GM10847 (cell line): ENCODE data around the gene PLEKHA7.

Experiments used
- POLR2A ChIP-seq: IDR thresholded peaks from 2 replicates; pipeline ENCODE4 v1.6.1; 2011; ENCODE audit not compliant: insufficient read length; ENCODE audit errors: extremely low read depth

The PLEKHA7 gene

DNA sequence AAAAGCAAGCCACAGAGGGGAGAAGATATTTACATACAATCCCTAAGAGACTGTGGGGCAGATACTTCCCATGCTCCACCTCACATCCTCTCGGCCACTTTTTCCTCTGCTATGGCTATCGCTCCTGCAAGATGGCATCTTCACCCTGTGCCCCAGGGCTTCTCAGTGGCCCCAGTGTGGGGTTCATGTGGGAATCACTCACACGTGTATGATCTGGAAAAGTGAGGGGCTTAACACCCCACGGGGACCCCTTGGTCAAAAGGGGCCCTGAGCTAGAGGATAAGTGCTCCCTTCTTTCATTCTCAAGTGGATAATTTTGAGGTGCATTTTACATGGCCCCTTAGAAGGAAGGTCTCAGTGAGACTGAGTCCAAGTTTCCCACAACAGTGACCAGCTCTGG lies 247.1 kb downstream of the PLEKHA7 start:
- TF ChIP-seq POLR2A = no peak

DNA sequence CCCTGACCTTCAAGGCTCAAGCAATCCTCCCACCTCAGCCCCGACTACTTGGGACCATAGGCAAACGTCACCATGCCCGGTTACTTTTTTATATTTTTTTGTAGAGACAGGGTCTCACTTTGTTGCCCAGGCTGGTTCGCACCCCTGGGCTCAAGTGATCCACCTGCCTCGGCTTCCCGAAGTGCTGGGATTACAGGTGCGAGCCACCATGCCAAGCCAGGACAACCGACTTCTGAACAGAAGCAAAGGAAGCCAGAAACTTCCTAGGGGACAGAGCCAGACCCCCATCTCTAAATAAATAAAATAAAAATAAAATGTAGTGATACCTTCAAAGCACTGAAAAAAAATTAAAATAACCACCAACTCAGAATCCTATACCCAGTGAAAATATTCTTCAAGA lies 249.3 kb downstream of the PLEKHA7 start:
- TF ChIP-seq POLR2A = no peak

GRCh38 chr11:16763746-16764145 lies 250.5 kb downstream of the PLEKHA7 start:
- no peak for TF ChIP-seq POLR2A

DNA sequence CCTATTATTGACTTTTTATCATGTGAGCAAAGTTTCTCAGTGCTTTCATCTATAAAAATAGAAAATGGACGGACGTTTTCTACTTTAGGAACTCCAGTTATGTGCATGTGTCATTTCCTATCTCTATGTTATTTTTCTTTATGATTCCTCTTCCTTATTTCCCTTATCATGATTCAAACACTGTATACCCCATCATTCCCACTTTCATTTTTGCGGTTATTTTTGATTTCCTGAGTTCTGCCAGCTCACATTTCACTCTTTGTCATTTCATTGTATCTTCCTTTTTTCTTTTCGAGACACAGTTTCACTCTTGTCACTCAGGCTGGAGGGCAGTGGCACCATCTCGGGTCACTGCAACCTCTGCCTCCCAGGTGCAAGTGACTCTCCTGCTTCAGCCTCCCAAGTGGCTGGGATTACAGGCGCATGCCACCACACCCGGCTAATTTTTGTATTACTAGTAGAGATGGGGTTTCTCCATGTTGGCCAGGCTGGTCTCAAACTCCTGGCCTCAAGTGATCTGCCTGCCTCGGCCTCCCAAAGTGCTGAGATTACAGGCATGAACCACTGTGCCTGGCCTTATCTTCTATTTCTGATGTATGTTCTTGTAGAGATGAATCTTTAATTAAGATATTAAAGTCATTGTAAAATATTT lies 254.2 kb downstream of the PLEKHA7 start:
- TF ChIP-seq POLR2A = no peak

DNA sequence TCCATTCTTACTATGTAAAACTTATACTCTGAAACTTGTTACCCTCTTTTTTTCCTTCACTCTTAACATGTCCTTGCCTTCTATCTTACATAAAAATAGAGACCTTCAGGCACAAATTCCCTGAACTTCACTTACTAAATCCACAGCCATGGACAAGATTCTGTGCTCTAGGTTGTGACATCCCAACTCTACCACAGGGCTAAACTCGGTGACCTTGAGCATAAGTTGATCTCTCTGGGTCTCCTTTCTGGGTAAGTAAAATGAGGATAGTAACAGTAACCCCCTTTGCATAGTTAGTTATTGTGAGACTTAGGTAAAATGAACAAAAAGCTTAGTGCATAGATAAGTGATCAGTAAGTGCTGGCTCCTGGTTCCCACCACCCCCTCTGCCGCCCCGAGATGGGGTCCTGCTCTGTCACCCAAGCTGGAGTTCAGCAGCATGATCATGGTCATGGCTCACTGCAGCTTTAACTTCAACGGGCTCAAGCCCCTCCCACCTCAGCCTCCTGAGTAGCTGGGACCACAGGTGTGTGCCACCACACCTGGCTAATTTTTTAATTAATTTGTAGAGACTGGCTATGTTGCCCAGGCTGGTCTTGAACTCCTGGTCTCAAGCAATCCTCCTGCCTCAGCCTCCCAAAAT lies 255.7 kb downstream of the PLEKHA7 start:
- no peak for TF ChIP-seq POLR2A

DNA sequence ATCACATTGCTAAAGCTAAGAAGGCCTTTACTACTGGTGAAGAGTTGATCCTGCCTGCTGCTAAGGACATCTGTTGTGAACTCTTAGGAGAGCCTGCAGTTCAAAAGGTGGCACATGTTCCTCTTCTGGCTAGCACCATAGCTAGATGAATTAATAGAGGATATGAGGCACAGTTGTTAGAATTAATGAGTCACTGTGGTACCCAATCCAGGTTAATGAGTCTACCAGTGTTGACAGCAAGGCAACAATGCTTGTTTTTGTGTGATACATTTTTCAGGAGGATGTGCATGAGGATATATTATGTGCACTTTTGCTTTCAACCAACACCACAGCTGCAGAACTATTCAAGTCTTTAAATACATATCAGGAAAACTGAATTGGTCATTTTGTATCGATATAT lies 263.8 kb downstream of the PLEKHA7 start:
- no peak for TF ChIP-seq POLR2A

DNA sequence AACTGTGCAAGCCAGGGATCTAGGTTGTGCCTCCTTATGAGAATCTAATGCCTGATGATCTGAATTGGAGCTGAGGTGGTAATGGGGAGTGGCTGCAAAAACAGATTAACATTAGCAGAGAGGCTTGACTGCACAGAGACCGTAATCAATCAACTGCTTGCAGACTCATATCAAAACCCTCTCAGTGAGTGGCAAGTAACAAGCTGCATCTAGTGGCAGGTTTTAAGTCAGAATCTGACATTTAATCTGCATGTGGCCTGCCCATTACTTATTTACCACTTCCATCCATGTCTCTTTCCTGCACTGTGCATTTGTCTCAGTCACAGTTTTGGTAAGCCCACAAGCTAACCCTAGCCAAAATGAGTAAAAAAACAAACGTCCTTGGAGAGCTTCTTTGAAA lies 264.5 kb downstream of the PLEKHA7 start:
- no peak for TF ChIP-seq POLR2A

- no peak for TF ChIP-seq POLR2A
Observed at GRCh38 chr11:16749092-16749491, 265.1 kb downstream of the PLEKHA7 start.

DNA sequence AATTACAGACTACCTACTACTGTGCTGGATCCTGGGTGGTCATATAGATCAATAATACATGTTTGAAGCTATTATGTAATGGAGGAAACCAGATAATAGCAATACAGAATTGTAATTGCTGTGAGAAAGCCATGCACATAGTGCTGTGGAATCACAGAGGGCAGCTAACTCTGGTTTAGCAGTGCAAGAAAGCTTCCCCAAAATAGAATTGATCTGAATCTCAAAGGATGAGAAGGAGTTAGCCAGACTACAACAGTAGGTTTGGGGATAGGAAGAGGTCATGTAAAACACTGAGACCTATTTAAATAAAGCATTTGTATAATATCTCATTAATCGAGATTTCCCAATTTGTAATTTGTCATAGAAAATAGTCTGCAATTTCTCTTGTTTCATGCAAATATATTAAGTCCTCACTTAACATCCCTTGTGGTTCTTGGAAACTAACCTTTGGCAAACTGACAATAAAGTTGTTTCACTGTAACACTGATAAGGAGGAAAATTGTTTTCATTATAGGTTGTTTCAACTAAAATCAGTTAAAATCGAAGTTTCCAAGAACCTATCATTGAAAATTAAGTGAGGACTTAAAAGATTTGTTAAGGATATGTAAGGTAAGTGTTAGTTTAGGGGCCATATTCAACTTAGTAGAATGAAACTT lies 268.1 kb downstream of the PLEKHA7 start:
- TF ChIP-seq POLR2A = no peak

DNA sequence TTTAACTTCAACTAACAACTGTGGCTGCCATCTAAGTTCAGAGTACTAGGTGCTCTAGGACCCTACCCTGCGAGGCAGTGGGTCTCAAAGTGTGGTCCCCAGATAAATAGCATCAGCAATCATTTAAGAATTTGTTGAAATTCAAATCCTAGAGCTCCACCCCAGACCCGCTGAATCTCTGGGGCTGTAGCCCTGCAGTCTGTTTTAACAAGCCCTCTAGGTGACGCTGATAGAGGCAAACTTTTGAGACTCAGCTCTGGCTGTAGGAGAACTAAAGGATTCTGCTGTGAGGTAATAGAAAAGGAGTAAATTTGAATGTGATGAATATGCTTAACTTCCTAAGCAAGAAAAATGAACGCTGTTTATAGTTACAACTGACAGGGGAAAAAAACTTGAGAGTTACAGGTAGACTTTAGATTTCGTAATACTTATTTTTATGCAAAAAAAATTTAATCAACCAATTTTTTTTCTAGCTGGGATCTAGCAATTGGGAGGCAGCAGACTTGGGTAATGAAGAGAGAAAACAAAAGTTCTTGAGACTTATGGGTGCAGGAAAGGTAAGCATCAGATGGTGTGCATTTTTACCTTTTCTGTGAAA lies 270.0 kb downstream of the PLEKHA7 start:
- TF ChIP-seq POLR2A = no peak

- no peak for TF ChIP-seq POLR2A
Observed at GRCh38 chr11:16743478-16743877, 270.7 kb downstream of the PLEKHA7 start.

- no peak for TF ChIP-seq POLR2A
Observed at GRCh38 chr11:16741473-16741872, 272.7 kb downstream of the PLEKHA7 start.

DNA sequence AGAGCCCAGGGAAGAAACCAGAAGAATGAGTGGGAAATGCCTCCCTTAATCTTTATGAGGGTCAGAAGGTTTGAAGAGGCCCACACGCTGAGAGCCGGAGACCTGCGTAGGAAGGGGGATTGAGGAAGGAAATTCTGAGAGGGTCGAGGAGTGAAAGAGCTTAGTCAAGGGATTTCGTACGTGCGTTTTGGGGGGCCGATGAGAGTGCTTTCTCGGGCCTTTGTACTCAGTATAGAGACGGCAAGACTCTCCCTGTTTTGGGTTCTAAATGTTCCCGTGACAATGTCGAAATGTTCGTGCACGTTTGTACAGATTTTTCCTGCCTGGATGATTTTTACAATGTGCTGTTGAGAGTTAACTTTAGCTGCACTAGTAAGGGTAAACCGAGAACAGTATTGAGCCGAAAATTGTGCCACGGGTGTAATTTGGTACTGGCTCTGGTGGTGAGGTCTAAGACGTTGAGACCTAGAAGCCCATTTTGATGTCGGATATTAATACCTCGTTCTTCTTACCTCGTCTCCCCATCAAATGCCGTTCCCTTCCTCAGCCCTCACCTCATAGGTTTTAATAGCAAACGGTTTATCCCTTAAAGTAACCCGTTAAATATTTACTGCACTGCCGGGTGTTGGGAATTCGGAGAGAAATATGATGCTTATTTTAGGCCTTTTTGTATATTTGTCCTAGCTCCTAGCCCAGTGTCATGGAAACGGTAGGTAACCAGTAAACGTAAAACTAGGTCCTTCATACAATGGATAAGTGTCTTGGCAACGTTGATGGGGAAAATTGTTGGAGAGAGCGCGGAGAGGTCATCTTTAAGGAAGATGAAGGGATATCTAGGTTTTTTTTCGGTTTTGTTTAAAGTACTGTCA lies 275.0 kb downstream of the PLEKHA7 start:
- no peak for TF ChIP-seq POLR2A

DNA sequence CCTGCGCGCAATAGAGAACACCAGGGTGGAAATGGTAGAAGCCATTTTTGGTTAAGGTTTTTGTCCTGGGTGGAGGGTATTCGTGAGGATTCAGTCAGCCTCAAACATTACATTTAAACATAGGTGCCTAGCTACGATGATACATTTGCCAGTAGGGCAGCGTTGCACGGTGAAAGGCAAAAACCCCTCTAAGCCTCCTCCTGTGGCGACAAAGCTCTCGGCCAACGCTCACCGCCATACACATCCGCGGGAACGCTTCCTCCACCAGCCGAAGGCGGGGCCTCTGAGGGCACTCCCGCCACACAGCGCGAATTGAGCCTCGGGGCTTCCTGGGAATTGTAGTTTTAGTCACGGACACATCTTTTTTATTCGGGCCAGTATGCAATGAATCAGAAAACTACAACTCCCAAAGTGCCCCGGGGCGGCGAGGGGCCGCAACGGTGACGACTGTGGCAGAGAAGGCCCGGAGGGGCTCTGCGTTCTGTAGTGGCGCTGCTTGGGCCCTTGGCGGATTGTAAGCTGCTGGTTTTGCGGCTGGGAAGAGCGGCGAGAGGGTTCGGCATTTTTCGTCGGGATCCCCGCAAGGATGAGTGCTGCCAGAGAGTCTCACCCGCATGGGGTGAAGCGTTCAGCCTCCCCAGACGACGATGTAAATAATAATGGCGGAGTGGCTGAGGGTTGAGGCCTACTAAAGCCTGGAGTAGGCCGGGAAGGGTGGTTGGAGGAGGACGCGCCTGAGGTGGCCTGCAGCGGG lies 275.8 kb downstream of the PLEKHA7 start, which contains the start of gene C11orf58:
Gene C11orf58 (plus strand): TSS at position 455 of the 754 bp plus-strand sequence. CDS start 132 bp downstream, at position 587.
- peak; percentile 94 for TF ChIP-seq POLR2A
